SU-DHL-6 (cell line): ENCODE measurements around the gene PIEZO1.

Source experiments
- H2AFZ ChIP-seq: fragments of 200-600 bp; sonication (generic); 2 replicates; pipeline ENCODE4 v1.6.1; 2014; ENCODE audit warnings: low read depth, mild to moderate bottlenecking, moderate library complexity, mixed read lengths, antibody characterized with exemption, low read length; ENCODE audit not compliant: severe bottlenecking
- H3F3A ChIP-seq: fragments of 200-600 bp; shearing (Covaris generic); 2 replicates; pipeline ENCODE4 v1.6.0; 2016; ENCODE audit warnings: antibody characterized with exemption, mild to moderate bottlenecking; ENCODE audit not compliant: insufficient read depth
- H3K27ac ChIP-seq: fragments of 200-600 bp; sonication (generic); 2 replicates; pipeline ENCODE4 v1.5.1; 2016; ENCODE audit warnings: low read depth, mild to moderate bottlenecking, low read length, moderate library complexity, mixed read lengths
- H3K27me3 ChIP-seq: fragments of 200-600 bp; sonication (generic), shearing (Covaris generic); 2 replicates; pipeline ENCODE4 v1.6.0; 2014; ENCODE audit warnings: mild to moderate bottlenecking, low read length
- H3K36me3 ChIP-seq: fragments of 200-600 bp; sonication (generic); 2 replicates; pipeline ENCODE4 v1.6.1; 2014; ENCODE audit warnings: mild to moderate bottlenecking, low read length, mixed read lengths
- H3K4me2 ChIP-seq: fragments of 300-600, 200-600 bp; shearing (Covaris generic), sonication (generic); 2 replicates; pipeline ENCODE4 v1.6.0; 2014; ENCODE audit warnings: low read length, low read depth, mild to moderate bottlenecking; ENCODE audit not compliant: poor library complexity, severe bottlenecking
- H3K4me3 ChIP-seq: fragments of 200-600 bp; sonication (generic); 2 replicates; pipeline ENCODE4 v1.5.1; 2014; ENCODE audit warnings: antibody characterized with exemption, low read length, mild to moderate bottlenecking, mixed read lengths; ENCODE audit not compliant: insufficient read depth, poor library complexity, severe bottlenecking
- H3K79me2 ChIP-seq: fragments of 200-600 bp; sonication (generic); 2 replicates; pipeline ENCODE4 v1.6.1; 2014; ENCODE audit warnings: mild to moderate bottlenecking, low read length, moderate library complexity; ENCODE audit not compliant: insufficient read depth
- H3K9ac ChIP-seq: fragments of 200-600 bp; sonication (generic); 2 replicates; pipeline ENCODE4 v1.7.0; 2014; ENCODE audit warnings: mild to moderate bottlenecking, low read length
- H3K9me2 ChIP-seq: fragments of 200-600 bp; sonication (generic); replicated peaks from 2 replicates; pipeline ENCODE4 v1.6.1; 2014; ENCODE audit warnings: low read length; ENCODE audit not compliant: insufficient read depth
- H3K9me3 ChIP-seq: fragments of 200-600 bp; sonication (generic); 2 replicates; pipeline ENCODE4 v1.6.1; 2014; ENCODE audit warnings: low read length, mixed read lengths; ENCODE audit not compliant: insufficient read depth
- H4K20me1 ChIP-seq: fragments of 200-600 bp; sonication (generic); 2 replicates; pipeline ENCODE4 v1.6.1; 2014; ENCODE audit warnings: low read depth, mild to moderate bottlenecking, antibody characterized with exemption, low read length, moderate library complexity, mixed read lengths
- EZH2phosphoT487 ChIP-seq: fragments of 200-600 bp; sonication (generic), shearing (Covaris generic); conservative IDR thresholded peaks from 2 replicates; pipeline ENCODE4 v1.6.1; 2018; ENCODE audit warnings: mild to moderate bottlenecking, antibody characterized with exemption, low read length, moderate library complexity, mixed read lengths
- TF ChIP-seq, protein P1 (sequence below): fragments of 200-600 bp; sonication (generic); IDR thresholded peaks from one replicate; pipeline ENCODE4 v1.5.1; 2017; ENCODE audit warnings: antibody characterized with exemption, mild to moderate bottlenecking, low read length, moderate library complexity; ENCODE audit not compliant: insufficient read depth, poor library complexity, severe bottlenecking

PIEZO1 gene

DNA sequence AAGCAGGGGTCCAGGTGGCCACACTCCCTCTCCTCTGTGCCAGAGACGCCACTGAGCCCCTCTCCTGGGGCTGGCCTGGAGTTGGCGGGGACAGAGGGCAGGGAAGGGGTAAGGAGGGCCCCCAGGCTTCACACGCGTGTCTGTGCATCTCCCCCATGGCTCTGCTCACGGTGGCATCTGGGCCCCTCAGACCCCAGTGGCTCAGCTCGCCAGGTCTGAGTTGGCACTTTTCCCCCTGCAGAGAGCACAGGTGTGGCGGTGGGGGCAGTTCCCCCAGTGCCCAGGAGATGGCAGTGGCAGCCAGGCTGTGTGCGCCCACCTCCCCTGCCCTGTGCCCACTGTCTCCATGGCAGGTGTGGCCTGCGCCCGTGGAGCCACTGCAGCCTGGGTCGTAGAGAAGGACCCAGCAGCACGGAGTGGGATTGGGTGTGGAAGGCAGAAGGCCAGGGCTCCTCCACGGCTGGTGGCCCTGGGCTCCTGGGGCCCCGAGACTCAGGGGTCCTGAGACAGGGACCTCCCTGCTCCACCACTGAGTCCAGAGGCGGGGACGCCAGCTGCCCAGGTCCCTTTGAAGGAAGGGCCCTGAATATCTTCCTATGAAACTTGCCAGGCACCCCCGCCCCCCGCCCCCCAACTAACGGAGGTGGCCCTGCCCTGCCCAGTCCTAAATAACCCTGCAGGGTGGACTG, 31.0 kb upstream of the PIEZO1 start:
- no peak overlapping the region for H3K4me3 ChIP-seq
- H3K9me2 ChIP-seq, result no peaks in the 10 kb centered on the region
- TF ChIP-seq EZH2phosphoT487, result no peak
- TF ChIP-seq, protein P1, sequence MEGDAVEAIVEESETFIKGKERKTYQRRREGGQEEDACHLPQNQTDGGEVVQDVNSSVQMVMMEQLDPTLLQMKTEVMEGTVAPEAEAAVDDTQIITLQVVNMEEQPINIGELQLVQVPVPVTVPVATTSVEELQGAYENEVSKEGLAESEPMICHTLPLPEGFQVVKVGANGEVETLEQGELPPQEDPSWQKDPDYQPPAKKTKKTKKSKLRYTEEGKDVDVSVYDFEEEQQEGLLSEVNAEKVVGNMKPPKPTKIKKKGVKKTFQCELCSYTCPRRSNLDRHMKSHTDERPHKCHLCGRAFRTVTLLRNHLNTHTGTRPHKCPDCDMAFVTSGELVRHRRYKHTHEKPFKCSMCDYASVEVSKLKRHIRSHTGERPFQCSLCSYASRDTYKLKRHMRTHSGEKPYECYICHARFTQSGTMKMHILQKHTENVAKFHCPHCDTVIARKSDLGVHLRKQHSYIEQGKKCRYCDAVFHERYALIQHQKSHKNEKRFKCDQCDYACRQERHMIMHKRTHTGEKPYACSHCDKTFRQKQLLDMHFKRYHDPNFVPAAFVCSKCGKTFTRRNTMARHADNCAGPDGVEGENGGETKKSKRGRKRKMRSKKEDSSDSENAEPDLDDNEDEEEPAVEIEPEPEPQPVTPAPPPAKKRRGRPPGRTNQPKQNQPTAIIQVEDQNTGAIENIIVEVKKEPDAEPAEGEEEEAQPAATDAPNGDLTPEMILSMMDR, result peak; percentile 74
- peaks cover 5% of the 10 kb centered on the region; the same call in 1 of the 2 replicates for H3K9me3 ChIP-seq
- no peak overlapping the region for H3K9ac ChIP-seq
- peaks cover under 1% of the 10 kb centered on the region; the same call in 1 of the 2 replicates for H3F3A ChIP-seq
- H3K27ac ChIP-seq, result no peak overlapping the region
- no peaks in the 10 kb centered on the region for H3K36me3 ChIP-seq
- peaks cover 2% of the 10 kb centered on the region; the same call in 1 of the 2 replicates for H3K79me2 ChIP-seq
- no peaks in the 10 kb centered on the region for H3K27me3 ChIP-seq
- H4K20me1 ChIP-seq, result no peaks in the 10 kb centered on the region
- no peak overlapping the region for H2AFZ ChIP-seq
- H3K4me2 ChIP-seq, result no peak overlapping the region

DNA sequence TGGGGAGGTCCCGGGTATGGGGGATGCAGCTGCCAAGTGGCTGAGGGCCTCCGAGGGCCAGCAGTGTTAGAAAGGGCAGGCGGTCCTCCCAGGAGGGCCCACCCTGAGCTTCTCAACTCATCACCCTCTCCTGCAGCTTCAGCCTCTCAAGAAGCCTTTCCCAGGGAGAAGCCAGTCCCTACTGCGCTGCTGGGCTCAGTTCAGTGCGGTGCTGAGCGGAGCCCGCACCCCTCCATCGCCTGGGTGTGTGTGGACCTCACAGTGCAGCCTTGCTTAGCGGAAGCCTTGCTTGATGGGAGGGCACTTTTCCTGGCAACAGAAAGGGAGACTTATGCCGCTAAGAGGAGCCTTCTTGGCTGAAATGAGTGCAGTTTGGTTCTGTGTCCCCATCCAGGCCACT, 30.2 kb upstream of the PIEZO1 start:
- no peak overlapping the region for H3K4me3 ChIP-seq
- H3K27ac ChIP-seq, result no peak overlapping the region
- no peak overlapping the region for H3K4me2 ChIP-seq
- peaks cover 5% of the 10 kb centered on the region; the same call in 1 of the 2 replicates for H3K9me3 ChIP-seq
- peaks cover 8% of the 10 kb centered on the region; the same call in 1 of the 2 replicates for H3F3A ChIP-seq
- H3K79me2 ChIP-seq, result peaks cover 7% of the 10 kb centered on the region; the same call in 1 of the 2 replicates
- no peaks in the 10 kb centered on the region for H3K9me2 ChIP-seq
- no peaks in the 10 kb centered on the region for H3K36me3 ChIP-seq
- H3K27me3 ChIP-seq, result no peaks in the 10 kb centered on the region
- H3K9ac ChIP-seq, result no peak overlapping the region
- no peak overlapping the region for H2AFZ ChIP-seq
- no peaks in the 10 kb centered on the region for H4K20me1 ChIP-seq
- no peak for TF ChIP-seq EZH2phosphoT487
- TF ChIP-seq, protein P1, result no peak

DNA sequence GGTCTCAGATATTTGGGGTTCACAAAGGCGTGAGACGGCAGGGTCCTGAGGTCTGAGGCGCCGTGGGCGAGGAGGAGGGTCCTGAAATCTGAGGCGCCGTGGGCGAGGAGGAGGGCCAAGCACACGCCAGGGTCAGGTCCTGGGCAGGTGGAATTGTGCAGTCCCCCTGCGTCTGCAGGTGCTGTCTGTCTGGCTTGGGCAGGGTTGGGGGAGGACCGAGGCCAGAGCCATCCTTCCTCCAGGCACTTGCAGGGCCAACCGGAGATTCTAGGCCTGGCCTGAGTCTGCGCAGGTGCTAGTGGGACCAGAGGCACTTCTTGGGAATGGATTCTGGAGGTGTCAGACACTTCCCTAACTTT, 29.1 kb upstream of the PIEZO1 start:
- H3K27me3 ChIP-seq, result no peaks in the 10 kb centered on the region
- H3F3A ChIP-seq, result peaks cover 19% of the 10 kb centered on the region
- no peaks in the 10 kb centered on the region for H3K36me3 ChIP-seq
- peaks cover 5% of the 10 kb centered on the region; the same call in 1 of the 2 replicates for H3K9me3 ChIP-seq
- H3K79me2 ChIP-seq, result peaks cover 7% of the 10 kb centered on the region; the same call in 1 of the 2 replicates
- no peak overlapping the region for H2AFZ ChIP-seq
- H3K4me2 ChIP-seq, result no peak overlapping the region
- no peaks in the 10 kb centered on the region for H3K9me2 ChIP-seq
- no peak overlapping the region for H3K4me3 ChIP-seq
- H3K27ac ChIP-seq, result no peak overlapping the region
- H4K20me1 ChIP-seq, result no peaks in the 10 kb centered on the region
- H3K9ac ChIP-seq, result no peak overlapping the region
- no peak for TF ChIP-seq EZH2phosphoT487
- TF ChIP-seq, protein P1, result no peak
